Adrenal gland (tissue), 5 donors: ENCODE measurements around the gene CEP78.

ENCODE experiments used
- POLR2A ChIP-seq, 2 donors: fragments of 450-650 bp; IDR thresholded peaks; one replicate each; pipeline ENCODE4 v1.6.1; 2017; ENCODE audit warnings: antibody characterized with exemption in 2 of 2, mild to moderate bottlenecking in 2 of 2, moderate library complexity in 1 of 2
- TF ChIP-seq, protein P1 (sequence below), 6 experiments: fragments of 450-650 bp in 4 of 6; fragments of 200-600 bp in 2 of 6; sonication (generic) in 1 of 6; IDR thresholded peaks; 1 replicate in 5 of 6; 2 replicates in 1 of 6; pipeline versions ENCODE4 v1.5.1 to v1.8.0; 2016 to 2021; ENCODE audit warnings: antibody characterized with exemption in 6 of 6, mild to moderate bottlenecking in 2 of 6, moderate library complexity in 1 of 6
- donor health status: DM: no; HTN: no; CAD: no.

DNA sequence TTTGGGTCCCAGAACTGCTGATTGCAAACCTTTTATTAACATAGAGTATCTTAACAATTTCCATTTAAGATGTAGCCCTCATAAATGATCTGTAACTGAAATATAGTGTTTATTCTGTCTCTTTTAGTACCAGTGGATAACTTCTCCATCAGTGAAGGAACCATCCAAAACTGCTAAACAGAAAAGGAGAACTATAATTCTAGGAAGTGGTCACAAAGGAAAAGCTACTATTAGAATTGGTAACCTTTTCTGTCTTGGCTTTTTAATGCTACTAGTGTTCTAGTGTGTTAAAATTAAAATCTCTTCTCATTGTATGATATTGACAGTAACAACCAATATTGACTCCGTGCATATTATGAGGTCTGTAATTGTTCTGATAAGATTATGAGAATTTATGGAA is 12.8 kb downstream of the CEP78 start:
- TF ChIP-seq, protein P1, sequence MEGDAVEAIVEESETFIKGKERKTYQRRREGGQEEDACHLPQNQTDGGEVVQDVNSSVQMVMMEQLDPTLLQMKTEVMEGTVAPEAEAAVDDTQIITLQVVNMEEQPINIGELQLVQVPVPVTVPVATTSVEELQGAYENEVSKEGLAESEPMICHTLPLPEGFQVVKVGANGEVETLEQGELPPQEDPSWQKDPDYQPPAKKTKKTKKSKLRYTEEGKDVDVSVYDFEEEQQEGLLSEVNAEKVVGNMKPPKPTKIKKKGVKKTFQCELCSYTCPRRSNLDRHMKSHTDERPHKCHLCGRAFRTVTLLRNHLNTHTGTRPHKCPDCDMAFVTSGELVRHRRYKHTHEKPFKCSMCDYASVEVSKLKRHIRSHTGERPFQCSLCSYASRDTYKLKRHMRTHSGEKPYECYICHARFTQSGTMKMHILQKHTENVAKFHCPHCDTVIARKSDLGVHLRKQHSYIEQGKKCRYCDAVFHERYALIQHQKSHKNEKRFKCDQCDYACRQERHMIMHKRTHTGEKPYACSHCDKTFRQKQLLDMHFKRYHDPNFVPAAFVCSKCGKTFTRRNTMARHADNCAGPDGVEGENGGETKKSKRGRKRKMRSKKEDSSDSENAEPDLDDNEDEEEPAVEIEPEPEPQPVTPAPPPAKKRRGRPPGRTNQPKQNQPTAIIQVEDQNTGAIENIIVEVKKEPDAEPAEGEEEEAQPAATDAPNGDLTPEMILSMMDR (IDR thresholded peaks at IDR 0.05), result no peak
- no peak for TF ChIP-seq POLR2A (IDR thresholded peaks at IDR 0.05)
